ENCODE data around the gene KRT14. TPM values are rescaled to one million over a fixed set of nuclear protein-coding genes. Genes with fewer than 3 reads are reported as not detected.
"Not testable (repeated sequence)": the region's sequence is repeated elsewhere in the genome, so short reads cannot be mapped to it uniquely, and the experiment has no call there.

The KRT14 gene
- total and polyA plus RNA-seq, 2 donors from 2014 or later: not detected

GRCh38 chr17:41578971-41579370 is 7.7 kb downstream of the KRT14 start:
- H3K27ac ChIP-seq (ENCODE audit: low read depth in 2 of 2, low read length in 2 of 2): no peak overlapping the region
- no peak for TF ChIP-seq CTCF (IDR thresholded peaks at IDR 0.05; ENCODE audit: borderline replicate concordance, extremely low read depth, insufficient read depth)
- FAIRE-seq: no peak
- no peak overlapping the region for H3K4me3 ChIP-seq (ENCODE audit: low read length in 3 of 3)
- DNase-seq: no peak
- no peaks in the 10 kb centered on the region for H3K4me1 ChIP-seq (ENCODE audit: control insufficient read depth in 2 of 3, insufficient read depth in 2 of 3, low read depth in 1 of 3, low read length in 3 of 3)
- no peak overlapping the region for H3K9ac ChIP-seq (ENCODE audit: low read length in 3 of 3)
- H3K36me3 ChIP-seq (ENCODE audit: control insufficient read depth in 2 of 3, insufficient read depth in 3 of 3, low read length in 3 of 3): no peaks in the 10 kb centered on the region
- no peaks in the 10 kb centered on the region for H3K27me3 ChIP-seq (ENCODE audit: control insufficient read depth, insufficient read depth, low read length)
- intact Hi-C loops (cut with DNase I): no loop called here
- H3K9me3 ChIP-seq (ENCODE audit: control insufficient read depth in 2 of 3, insufficient read depth in 1 of 3, low read length in 3 of 3): no peaks in the 10 kb centered on the region

- H3K9ac ChIP-seq (ENCODE audit: low read length in 3 of 3): no peak overlapping the region
- H3K4me3 ChIP-seq (ENCODE audit: low read length in 3 of 3): no peak overlapping the region
- intact Hi-C loops (cut with DNase I): no loop called here
- no peaks in the 10 kb centered on the region for H3K27me3 ChIP-seq (ENCODE audit: control insufficient read depth, insufficient read depth, low read length)
- TF ChIP-seq CTCF (IDR thresholded peaks at IDR 0.05; ENCODE audit: borderline replicate concordance, extremely low read depth, insufficient read depth): no peak
- DNase-seq: no peak
- no peak overlapping the region for H3K27ac ChIP-seq (ENCODE audit: low read depth in 2 of 2, low read length in 2 of 2)
- no peaks in the 10 kb centered on the region for H3K36me3 ChIP-seq (ENCODE audit: control insufficient read depth in 2 of 3, insufficient read depth in 3 of 3, low read length in 3 of 3)
- H3K9me3 ChIP-seq (ENCODE audit: control insufficient read depth in 2 of 3, insufficient read depth in 1 of 3, low read length in 3 of 3): no peaks in the 10 kb centered on the region
- no peak for FAIRE-seq
- no peaks in the 10 kb centered on the region for H3K4me1 ChIP-seq (ENCODE audit: control insufficient read depth in 2 of 3, insufficient read depth in 2 of 3, low read depth in 1 of 3, low read length in 3 of 3)
Observed at GRCh38 chr17:41578538-41578937, 8.2 kb downstream of the KRT14 start.

GRCh38 chr17:41576740-41577139 is 10.0 kb downstream of the KRT14 start:
- H3K36me3 ChIP-seq (ENCODE audit: control insufficient read depth in 2 of 3, insufficient read depth in 3 of 3, low read length in 3 of 3); H3K9me3 ChIP-seq (ENCODE audit: control insufficient read depth in 2 of 3, insufficient read depth in 1 of 3, low read length in 3 of 3); FAIRE-seq; DNase-seq; H3K27ac ChIP-seq (ENCODE audit: low read depth in 2 of 2, low read length in 2 of 2); H3K9ac ChIP-seq (ENCODE audit: low read length in 3 of 3); H3K27me3 ChIP-seq (ENCODE audit: control insufficient read depth, insufficient read depth, low read length); H3K4me3 ChIP-seq (ENCODE audit: low read length in 3 of 3); intact Hi-C loops (cut with DNase I); H3K4me1 ChIP-seq (ENCODE audit: control insufficient read depth in 2 of 3, insufficient read depth in 2 of 3, low read depth in 1 of 3, low read length in 3 of 3): not testable (repeated sequence)

GRCh38 chr17:41575336-41575735 is 11.4 kb downstream of the KRT14 start:
- TF ChIP-seq CTCF (IDR thresholded peaks at IDR 0.05; ENCODE audit: borderline replicate concordance, extremely low read depth, insufficient read depth): no peak
- Histone ChIP-seq H3K9ac (ENCODE audit: low read length in 3 of 3) (no peak overlapping the region), H3K4me3 (ENCODE audit: low read length in 3 of 3) (no peak overlapping the region), H3K27me3 (ENCODE audit: control insufficient read depth, insufficient read depth, low read length) (no peaks in the 10 kb centered on the region), H3K4me1 (ENCODE audit: control insufficient read depth in 2 of 3, insufficient read depth in 2 of 3, low read depth in 1 of 3, low read length in 3 of 3) (no peaks in the 10 kb centered on the region), H3K9me3 (ENCODE audit: control insufficient read depth in 2 of 3, insufficient read depth in 1 of 3, low read length in 3 of 3) (no peaks in the 10 kb centered on the region), H3K27ac (ENCODE audit: low read depth in 2 of 2, low read length in 2 of 2) (no peak overlapping the region), H3K36me3 (ENCODE audit: control insufficient read depth in 2 of 3, insufficient read depth in 3 of 3, low read length in 3 of 3) (no peaks in the 10 kb centered on the region)
- intact Hi-C loops (cut with DNase I): no loop called here
- DNase-seq (no peak), FAIRE-seq (no peak)
